Neural cell (in vitro differentiated cells): ENCODE results near the gene CRADD. TPM values are rescaled to one million over a fixed set of nuclear protein-coding genes. Genes with fewer than 3 reads are reported as not detected.

ENCODE experiments used
- H2AFZ ChIP-seq: fragments of 200-600, 300-800 bp; sonication (generic), shearing (Covaris generic); 2 replicates; pipeline ENCODE4 v1.6.0; 2014; ENCODE audit warnings: low read depth, mild to moderate bottlenecking, antibody characterized with exemption, low read length, moderate library complexity
- H3F3A ChIP-seq: fragments of 200-600 bp; shearing (Covaris generic); 2 replicates; pipeline ENCODE4 v1.6.1; 2016; ENCODE audit warnings: mild to moderate bottlenecking, moderate library complexity, mixed read lengths, antibody characterized with exemption, low read length; ENCODE audit not compliant: insufficient read depth, poor library complexity, severe bottlenecking
- H3K27ac ChIP-seq: fragments of 200-600, 300-800 bp; sonication (generic), shearing (Covaris generic); 2 replicates; pipeline ENCODE4 v1.5.1; 2014; ENCODE audit warnings: mild to moderate bottlenecking, low read length, moderate library complexity
- H3K27me3 ChIP-seq: fragments of 300-800, 200-600 bp; sonication (generic), shearing (Covaris generic); 2 replicates; pipeline ENCODE4 v1.6.0; 2014; ENCODE audit warnings: mild to moderate bottlenecking, low read depth, low read length, moderate library complexity; ENCODE audit not compliant: insufficient read depth
- H3K36me3 ChIP-seq: fragments of 300-800, 200-600 bp; sonication (generic), shearing (Covaris generic); 2 replicates; pipeline ENCODE4 v1.5.1; 2014; ENCODE audit warnings: mild to moderate bottlenecking, antibody characterized with exemption, low read length, moderate library complexity; ENCODE audit not compliant: insufficient read depth
- H3K4me2 ChIP-seq: fragments of 300-800, 200-600 bp; sonication (generic), shearing (Covaris generic); 2 replicates; pipeline ENCODE4 v1.6.0; 2014; ENCODE audit warnings: mild to moderate bottlenecking, low read length
- H3K4me3 ChIP-seq: fragments of 300-800, 200-600 bp; sonication (generic), shearing (Covaris generic); 2 replicates; pipeline ENCODE4 v1.5.1; 2014; ENCODE audit warnings: mild to moderate bottlenecking, low read length, moderate library complexity
- H3K79me2 ChIP-seq: fragments of 200-600 bp; shearing (Covaris generic); replicated peaks from 2 replicates; pipeline ENCODE4 v1.6.0; 2014; ENCODE audit warnings: mild to moderate bottlenecking, low read length, moderate library complexity; ENCODE audit not compliant: insufficient read depth
- H3K9ac ChIP-seq: fragments of 300-800, 200-600 bp; sonication (generic), shearing (Covaris generic); 2 replicates; pipeline ENCODE4 v1.6.1; 2016; ENCODE audit warnings: mild to moderate bottlenecking, low read length, mixed read lengths
- H3K9me2 ChIP-seq: fragments of 200-600 bp; shearing (Covaris generic); 2 replicates; pipeline ENCODE4 v1.6.1; 2016; ENCODE audit warnings: mild to moderate bottlenecking, low read length, mixed read lengths; ENCODE audit not compliant: insufficient read depth
- H3K9me3 ChIP-seq: fragments of 200-600, 300-800 bp; sonication (generic), shearing (Covaris generic); 2 replicates; pipeline ENCODE4 v1.6.1; 2016; ENCODE audit warnings: mild to moderate bottlenecking, mixed run types, low read length, moderate library complexity, mixed read lengths
- H4K20me1 ChIP-seq: fragments of 200-600 bp; shearing (Covaris generic); 2 replicates; pipeline ENCODE4 v1.6.1; 2016; ENCODE audit warnings: mild to moderate bottlenecking, mixed run types; ENCODE audit not compliant: insufficient read depth
- CTCF ChIP-seq: fragments of 450-650 bp; IDR thresholded peaks from 2 replicates; pipeline ENCODE4 v1.5.1; 2014; ENCODE audit warnings: antibody characterized with exemption, mild to moderate bottlenecking, moderate library complexity; ENCODE audit not compliant: poor library complexity, severe bottlenecking
- EP300 ChIP-seq: fragments of 450-650 bp; conservative IDR thresholded peaks from 2 replicates; pipeline ENCODE4 v1.6.1; 2014; ENCODE audit warnings: antibody characterized with exemption, mild to moderate bottlenecking, moderate library complexity; ENCODE audit not compliant: poor library complexity, severe bottlenecking
- EZH2 ChIP-seq: fragments of 200-600, 300-800 bp; shearing (Covaris generic), sonication (generic); IDR thresholded peaks from 2 replicates; pipeline ENCODE4 v1.6.1; 2014; ENCODE audit warnings: antibody characterized with exemption, low read length, borderline replicate concordance, mild to moderate bottlenecking; ENCODE audit not compliant: insufficient read depth, poor library complexity, severe bottlenecking
- MXI1 ChIP-seq: fragments of 450-650 bp; conservative IDR thresholded peaks from 2 replicates; pipeline ENCODE4 v1.6.1; 2014; ENCODE audit warnings: antibody characterized with exemption, mild to moderate bottlenecking; ENCODE audit not compliant: poor library complexity, severe bottlenecking
- POLR2AphosphoS5 ChIP-seq: IDR thresholded peaks from 2 replicates; pipeline ENCODE4 v1.6.1; 2012
- RAD21 ChIP-seq: fragments of 450-650 bp; conservative IDR thresholded peaks from 2 replicates; pipeline ENCODE4 v1.6.1; 2014; ENCODE audit warnings: antibody characterized with exemption, mild to moderate bottlenecking, moderate library complexity
- REST ChIP-seq: IDR thresholded peaks from 2 replicates; pipeline ENCODE4 v1.6.1; 2012; ENCODE audit warnings: borderline replicate concordance
- SMC3 ChIP-seq: fragments of 450-650 bp; conservative IDR thresholded peaks from 2 replicates; pipeline ENCODE4 v1.6.1; 2014; ENCODE audit warnings: antibody characterized with exemption, mild to moderate bottlenecking, moderate library complexity; ENCODE audit not compliant: poor library complexity
- TAF1 ChIP-seq: IDR thresholded peaks from 2 replicates; pipeline ENCODE4 v1.6.1; 2012; ENCODE audit warnings: low read depth
- polyA plus RNA-seq: library from polyadenylated mRNA; depleted of rRNA; stranded (reverse); fragments of >200 nt; gene quantifications from 2 replicates; pipeline ENCODE4 v1.2.3, GENCODE V29; 2014
- small RNA-seq, 3 experiments: library from RNA; depleted of rRNA; stranded (forward); fragments of <200 nt; gene quantifications; one replicate each; pipeline ENCODE3, GENCODE V24; 2012

The CRADD gene
- polyA plus RNA-seq, 1 donor from 2014 or later = 23.5 TPM

- no peak for TF ChIP-seq TAF1
- no peak for TF ChIP-seq SMC3
- TF ChIP-seq EP300 = no peak
- no peak for TF ChIP-seq REST
- no peak for TF ChIP-seq POLR2AphosphoS5
- no peak for TF ChIP-seq EZH2
- TF ChIP-seq CTCF = no peak
- TF ChIP-seq MXI1 = no peak
- TF ChIP-seq RAD21 = no peak
- H2AFZ ChIP-seq = no peak overlapping the region
- H3K36me3 ChIP-seq = no peaks in the 10 kb centered on the region
Measured at GRCh38 chr12:93943780-93944179, 266.6 kb downstream of the CRADD start.

GRCh38 chr12:93944201-93944600, 267.0 kb downstream of the CRADD start:
- TF ChIP-seq POLR2AphosphoS5 (no peak), SMC3 (no peak), TAF1 (no peak), EZH2 (no peak)
- no peaks in the 10 kb centered on the region for H3F3A ChIP-seq
- no peaks in the 10 kb centered on the region for H3K9me2 ChIP-seq
- no peaks in the 10 kb centered on the region for H3K79me2 ChIP-seq
- H3K9me3 ChIP-seq = no peaks in the 10 kb centered on the region
- H3K36me3 ChIP-seq = no peaks in the 10 kb centered on the region
- H3K27ac ChIP-seq = no peak overlapping the region
- no peak overlapping the region for H3K4me3 ChIP-seq
- H3K4me2 ChIP-seq = no peak overlapping the region
- no peak overlapping the region for H2AFZ ChIP-seq
- no peaks in the 10 kb centered on the region for H4K20me1 ChIP-seq
- H3K9ac ChIP-seq = no peak overlapping the region
- no peaks in the 10 kb centered on the region for H3K27me3 ChIP-seq

More at GRCh38 chr12:93943780-93944179, 266.6 kb downstream of the CRADD start:
- no peaks in the 10 kb centered on the region for H3K27me3 ChIP-seq
- no peak overlapping the region for H3K9ac ChIP-seq
- no peaks in the 10 kb centered on the region for H3K9me2 ChIP-seq
- H3F3A ChIP-seq = no peaks in the 10 kb centered on the region
- no peak overlapping the region for H3K27ac ChIP-seq
- no peak overlapping the region for H3K4me3 ChIP-seq
- no peak overlapping the region for H3K4me2 ChIP-seq
- no peaks in the 10 kb centered on the region for H3K79me2 ChIP-seq
- H4K20me1 ChIP-seq = no peaks in the 10 kb centered on the region
- no peaks in the 10 kb centered on the region for H3K9me3 ChIP-seq

Small RNA genes within 50 kb of the gene (small RNA-seq; reads per million reads assigned to genes)
- gene RN7SL630P = 0 reads per million in 3 experiments

Other genes starting within 250 kb of the CRADD start
- 168 and 172 TPM in 2 replicates for gene UBE2N, start 235.4 kb upstream of the CRADD start, polyA plus RNA-seq
- 236 and 260 TPM in 2 replicates for gene MRPL42, start 209.9 kb upstream of the CRADD start, polyA plus RNA-seq
- gene SOCS2, start 104.7 kb upstream of the CRADD start, polyA plus RNA-seq = 115 and 119 TPM in 2 replicates